Measurements from ENCODE around the gene RXRB.

Gene RXRB

GRCh38 chr6:33206027-33206863 is 5.8 kb upstream of the RXRB start:
- no peak for DNase-seq (ENCODE audit: low read depth)
- TF ChIP-seq, protein P1, sequence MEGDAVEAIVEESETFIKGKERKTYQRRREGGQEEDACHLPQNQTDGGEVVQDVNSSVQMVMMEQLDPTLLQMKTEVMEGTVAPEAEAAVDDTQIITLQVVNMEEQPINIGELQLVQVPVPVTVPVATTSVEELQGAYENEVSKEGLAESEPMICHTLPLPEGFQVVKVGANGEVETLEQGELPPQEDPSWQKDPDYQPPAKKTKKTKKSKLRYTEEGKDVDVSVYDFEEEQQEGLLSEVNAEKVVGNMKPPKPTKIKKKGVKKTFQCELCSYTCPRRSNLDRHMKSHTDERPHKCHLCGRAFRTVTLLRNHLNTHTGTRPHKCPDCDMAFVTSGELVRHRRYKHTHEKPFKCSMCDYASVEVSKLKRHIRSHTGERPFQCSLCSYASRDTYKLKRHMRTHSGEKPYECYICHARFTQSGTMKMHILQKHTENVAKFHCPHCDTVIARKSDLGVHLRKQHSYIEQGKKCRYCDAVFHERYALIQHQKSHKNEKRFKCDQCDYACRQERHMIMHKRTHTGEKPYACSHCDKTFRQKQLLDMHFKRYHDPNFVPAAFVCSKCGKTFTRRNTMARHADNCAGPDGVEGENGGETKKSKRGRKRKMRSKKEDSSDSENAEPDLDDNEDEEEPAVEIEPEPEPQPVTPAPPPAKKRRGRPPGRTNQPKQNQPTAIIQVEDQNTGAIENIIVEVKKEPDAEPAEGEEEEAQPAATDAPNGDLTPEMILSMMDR (IDR thresholded peaks at IDR 0.05; ENCODE audit: low read length, missing control alignments) = no peak
- no peak overlapping the region for H3K4me3 ChIP-seq (replicated peaks; ENCODE audit: low read depth, low read length)

DNA sequence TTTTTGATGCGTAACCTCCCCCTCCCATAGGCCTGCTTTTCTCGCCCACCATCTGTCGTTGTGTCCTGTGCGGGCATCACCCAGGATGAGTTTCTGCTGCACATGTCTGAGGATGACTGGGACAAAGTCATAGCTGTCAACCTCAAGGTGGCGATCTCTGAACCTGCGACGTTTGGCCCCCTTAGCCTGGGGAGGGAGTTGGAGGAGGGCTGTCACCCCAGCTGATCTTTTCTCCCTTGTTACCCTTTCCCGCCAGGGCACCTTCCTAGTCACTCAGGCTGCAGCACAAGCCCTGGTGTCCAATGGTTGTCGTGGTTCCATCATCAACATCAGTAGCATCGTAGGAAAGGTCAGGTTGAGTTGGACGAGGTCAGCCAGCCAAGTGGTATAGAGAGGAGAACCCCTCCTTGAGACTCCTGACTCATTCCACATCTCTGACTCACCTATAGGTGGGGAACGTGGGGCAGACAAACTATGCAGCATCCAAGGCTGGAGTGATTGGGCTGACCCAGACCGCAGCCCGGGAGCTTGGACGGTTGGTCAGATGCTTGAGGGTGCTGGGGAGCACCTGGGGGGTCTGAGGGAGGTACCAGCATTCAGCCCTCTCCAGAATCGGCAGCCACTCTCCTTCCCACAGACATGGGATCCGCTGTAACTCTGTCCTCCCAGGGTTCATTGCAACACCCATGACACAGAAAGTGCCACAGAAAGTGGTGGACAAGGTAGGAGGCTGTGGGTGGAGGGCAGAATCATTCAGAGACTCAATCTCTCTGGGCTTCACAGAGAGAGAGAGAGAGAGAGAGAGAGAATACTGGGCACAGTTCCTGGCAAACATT is 4.9 kb upstream of the RXRB start:
- peak overlapping the region; percentile 75 for H3K4me3 ChIP-seq (replicated peaks; ENCODE audit: low read depth, low read length)
- DNase-seq (ENCODE audit: low read depth) = no peak
- TF ChIP-seq, protein P1 (IDR thresholded peaks at IDR 0.05; ENCODE audit: low read length, missing control alignments) = peak; percentile 1

DNA sequence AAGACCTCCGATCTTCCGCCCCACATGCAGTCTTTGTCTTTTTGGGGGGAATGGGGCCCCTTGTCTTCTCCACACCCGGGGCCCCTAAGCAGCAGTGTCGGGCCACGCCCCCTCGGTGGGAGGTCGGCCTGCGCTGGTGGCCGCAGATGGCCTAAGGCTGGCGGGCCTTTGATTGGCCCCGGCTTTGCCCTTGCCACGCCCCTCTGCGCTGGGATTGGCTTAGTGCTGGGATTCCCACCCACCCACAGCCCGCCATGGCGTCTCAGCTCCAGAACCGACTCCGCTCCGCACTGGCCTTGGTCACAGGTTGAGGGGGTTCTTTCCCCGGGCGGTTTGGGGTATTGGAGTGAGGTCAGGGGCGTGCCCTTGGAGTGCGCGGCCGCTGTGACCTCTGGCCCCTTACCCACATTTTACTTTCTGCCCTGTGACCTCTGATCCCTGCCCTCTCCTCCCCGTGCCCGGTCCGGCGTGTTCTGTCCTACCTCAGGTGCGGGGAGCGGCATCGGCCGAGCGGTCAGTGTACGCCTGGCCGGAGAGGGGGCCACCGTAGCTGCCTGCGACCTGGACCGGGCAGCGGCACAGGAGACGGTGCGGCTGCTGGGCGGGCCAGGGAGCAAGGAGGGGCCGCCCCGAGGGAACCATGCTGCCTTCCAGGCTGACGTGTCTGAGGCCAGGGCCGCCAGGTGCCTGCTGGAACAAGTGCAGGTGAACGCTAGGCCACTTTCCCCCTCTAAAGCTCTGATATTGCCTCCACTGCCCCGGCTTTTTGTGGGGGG is 4.1 kb upstream of the RXRB start, which contains the start of gene HSD17B8:
TSS of gene HSD17B8 (plus strand) at position 241 of the 776 bp plus-strand sequence. CDS start at position 255, 14 bp downstream.
- H3K4me3 ChIP-seq (replicated peaks; ENCODE audit: low read depth, low read length) = peak within 1 kb of the TSS; percentile 75
- TF ChIP-seq, protein P1 (IDR thresholded peaks at IDR 0.05; ENCODE audit: low read length, missing control alignments) = no peak
- peak; percentile 88 for DNase-seq (ENCODE audit: low read depth)

GRCh38 chr6:33204165-33204414 is 3.6 kb upstream of the RXRB start:
- no peak overlapping the region for H3K4me3 ChIP-seq (replicated peaks; ENCODE audit: low read depth, low read length)
- TF ChIP-seq, protein P1 (IDR thresholded peaks at IDR 0.05; ENCODE audit: low read length, missing control alignments) = no peak
- no peak for DNase-seq (ENCODE audit: low read depth)

DNA sequence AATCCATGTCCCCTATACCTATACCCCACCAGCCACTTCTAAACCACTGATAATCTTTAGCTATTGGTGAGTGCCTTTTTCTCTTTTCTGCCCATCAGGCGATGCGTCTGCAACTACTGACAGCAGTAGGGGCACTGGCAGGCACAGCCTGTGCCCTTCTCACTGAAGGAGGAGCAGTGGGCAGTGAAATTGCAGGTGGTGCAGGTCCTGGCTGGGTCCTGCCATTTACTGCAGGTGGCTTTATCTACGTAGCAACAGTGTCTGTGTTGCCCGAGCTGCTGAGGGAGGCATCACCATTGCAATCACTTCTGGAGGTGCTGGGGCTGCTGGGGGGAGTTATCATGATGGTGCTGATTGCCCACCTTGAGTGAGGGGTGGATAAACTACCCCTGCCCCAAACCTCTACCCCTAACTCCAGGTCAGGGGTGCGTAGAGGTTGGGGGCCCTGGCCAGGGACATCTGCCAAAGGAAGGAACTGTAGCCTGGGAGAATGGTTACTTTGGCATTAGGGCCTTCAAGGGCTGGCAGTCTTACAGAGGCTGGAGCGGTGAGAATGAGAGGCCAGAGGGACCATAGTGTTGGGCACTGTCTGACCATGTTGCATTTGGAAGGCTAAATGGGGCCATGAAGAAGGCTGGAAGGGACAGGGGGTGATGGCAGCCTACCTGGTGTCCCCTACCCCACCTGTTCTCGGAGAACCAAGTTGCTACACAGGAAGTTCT is 3.1 kb upstream of the RXRB start:
- H3K4me3 ChIP-seq (replicated peaks; ENCODE audit: low read depth, low read length) = no peak overlapping the region
- TF ChIP-seq, protein P1 (IDR thresholded peaks at IDR 0.05; ENCODE audit: low read length, missing control alignments) = no peak
- no peak for DNase-seq (ENCODE audit: low read depth)

- TF ChIP-seq, protein P1 (IDR thresholded peaks at IDR 0.05; ENCODE audit: low read length, missing control alignments) = no peak
- DNase-seq (ENCODE audit: low read depth) = no peak
- H3K4me3 ChIP-seq (replicated peaks; ENCODE audit: low read depth, low read length) = no peak overlapping the region
Observed at GRCh38 chr6:33202799-33203198, 2.3 kb upstream of the RXRB start.

Data from fibroblast of pulmonary artery (primary cell).